Fibroblast of the aortic adventitia (primary cell): ENCODE data around the gene TNNT3. TPM values are rescaled to one million over a fixed set of nuclear protein-coding genes. Genes with fewer than 3 reads are reported as not detected.

Experiments
- DNase-seq: peaks from one replicate; pipeline ENCODE4 v3.0.0-alpha.2; 2010; ENCODE audit warnings: low read depth
- H3K4me3 ChIP-seq: 2 replicates; pipeline ENCODE4 v1.5.1; 2011; ENCODE audit warnings: low read depth, mild to moderate bottlenecking, control low read depth, low read length, moderate library complexity
- total RNA-seq: library from RNA; depleted of rRNA; stranded (reverse); fragments of >200 nt; gene quantifications from 2 replicates; pipeline ENCODE4 v1.2.3, GENCODE V29; 2012; ENCODE audit warnings: low replicate concordance
- TF ChIP-seq, protein P1 (sequence below): IDR thresholded peaks from 2 replicates; pipeline ENCODE4 v1.5.1; 2011; ENCODE audit warnings: mild to moderate bottlenecking, low read length, control low read depth, inconsistent platforms; ENCODE audit not compliant: insufficient read depth

Gene TNNT3
- total RNA-seq, 1 donor = 0.81 TPM

DNA sequence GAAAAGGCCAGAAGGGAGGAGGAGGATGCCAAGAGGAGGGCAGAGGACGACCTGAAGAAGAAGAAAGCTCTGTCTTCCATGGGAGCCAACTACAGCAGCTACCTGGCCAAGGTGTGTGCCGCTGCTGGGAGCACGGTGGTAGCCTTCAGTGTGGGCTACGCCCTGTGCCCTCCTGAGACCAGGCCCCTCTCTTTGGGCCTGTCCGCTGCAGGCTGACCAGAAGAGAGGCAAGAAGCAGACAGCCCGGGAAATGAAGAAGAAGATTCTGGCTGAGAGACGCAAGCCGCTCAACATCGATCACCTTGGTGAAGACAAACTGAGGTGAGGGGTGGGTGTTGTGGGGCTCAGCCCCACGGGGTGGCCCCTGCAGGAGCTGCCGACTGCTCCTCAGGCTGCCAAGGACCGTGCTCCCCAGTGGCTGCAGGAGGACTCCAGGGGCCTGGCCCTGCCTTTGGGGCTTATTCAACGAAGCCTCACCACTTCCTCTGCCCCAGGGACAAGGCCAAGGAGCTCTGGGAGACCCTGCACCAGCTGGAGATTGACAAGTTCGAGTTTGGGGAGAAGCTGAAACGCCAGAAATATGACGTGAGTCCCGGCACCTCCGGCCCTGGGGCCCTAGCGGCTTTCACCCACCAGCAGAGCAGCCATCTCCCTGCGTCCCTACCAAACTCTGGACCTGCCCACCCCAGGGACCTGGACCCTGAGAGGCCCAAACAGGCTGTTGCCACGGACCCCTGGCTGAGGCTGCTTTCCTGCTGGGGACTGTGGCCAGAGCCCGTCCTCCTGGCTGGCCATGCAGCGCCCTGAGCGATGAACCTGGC is 15.0 kb downstream of the TNNT3 start:
- TF ChIP-seq, protein P1, sequence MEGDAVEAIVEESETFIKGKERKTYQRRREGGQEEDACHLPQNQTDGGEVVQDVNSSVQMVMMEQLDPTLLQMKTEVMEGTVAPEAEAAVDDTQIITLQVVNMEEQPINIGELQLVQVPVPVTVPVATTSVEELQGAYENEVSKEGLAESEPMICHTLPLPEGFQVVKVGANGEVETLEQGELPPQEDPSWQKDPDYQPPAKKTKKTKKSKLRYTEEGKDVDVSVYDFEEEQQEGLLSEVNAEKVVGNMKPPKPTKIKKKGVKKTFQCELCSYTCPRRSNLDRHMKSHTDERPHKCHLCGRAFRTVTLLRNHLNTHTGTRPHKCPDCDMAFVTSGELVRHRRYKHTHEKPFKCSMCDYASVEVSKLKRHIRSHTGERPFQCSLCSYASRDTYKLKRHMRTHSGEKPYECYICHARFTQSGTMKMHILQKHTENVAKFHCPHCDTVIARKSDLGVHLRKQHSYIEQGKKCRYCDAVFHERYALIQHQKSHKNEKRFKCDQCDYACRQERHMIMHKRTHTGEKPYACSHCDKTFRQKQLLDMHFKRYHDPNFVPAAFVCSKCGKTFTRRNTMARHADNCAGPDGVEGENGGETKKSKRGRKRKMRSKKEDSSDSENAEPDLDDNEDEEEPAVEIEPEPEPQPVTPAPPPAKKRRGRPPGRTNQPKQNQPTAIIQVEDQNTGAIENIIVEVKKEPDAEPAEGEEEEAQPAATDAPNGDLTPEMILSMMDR = no peak
- DNase-seq = no peak
- H3K4me3 ChIP-seq = no peak overlapping the region

DNA sequence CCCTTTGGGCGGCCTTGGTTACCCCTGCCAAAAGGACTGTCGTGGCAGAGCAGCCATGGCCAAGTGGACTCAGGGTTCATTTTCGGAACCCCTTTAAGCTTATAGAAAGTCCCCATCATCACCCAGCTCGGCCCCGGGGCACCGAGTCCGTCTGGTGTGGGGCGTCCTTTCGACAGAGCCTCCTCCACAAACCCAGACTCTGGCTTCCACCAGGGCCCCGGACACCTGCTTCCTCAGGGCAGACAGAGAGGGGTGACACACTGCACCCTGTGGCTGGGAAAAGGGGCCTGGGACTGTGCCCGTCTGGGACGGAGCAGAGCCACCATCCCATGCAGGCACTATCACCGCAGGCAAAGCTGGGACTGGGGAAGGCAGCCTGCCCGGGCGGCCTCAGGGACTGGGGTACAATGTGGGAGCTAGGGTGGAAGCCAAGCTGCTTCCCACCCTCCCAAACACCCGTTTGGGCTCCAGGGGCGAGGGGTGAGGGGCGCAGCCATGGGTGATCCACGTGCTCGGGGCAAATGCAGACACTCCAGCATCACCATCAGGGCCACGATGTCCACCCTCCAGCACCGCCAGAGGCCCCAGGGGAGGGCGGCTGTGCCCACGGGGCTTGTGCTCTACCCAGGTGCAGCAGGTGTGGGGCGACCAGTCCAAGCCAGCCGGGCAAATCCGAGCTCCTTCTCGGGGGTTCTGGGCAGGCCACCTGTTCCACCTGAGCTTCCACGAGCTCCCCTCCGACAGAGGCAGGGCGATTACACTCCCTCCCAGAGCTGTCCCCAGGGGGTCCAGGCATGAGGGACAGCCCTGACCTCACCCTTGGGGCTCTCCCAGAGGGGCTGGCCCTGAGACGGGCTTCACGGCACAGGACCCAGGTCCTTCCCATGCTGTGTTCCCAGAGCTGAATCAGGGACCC is 15.9 kb downstream of the TNNT3 start:
- DNase-seq = no peak
- TF ChIP-seq, protein P1 = no peak
- H3K4me3 ChIP-seq = no peak overlapping the region

DNA sequence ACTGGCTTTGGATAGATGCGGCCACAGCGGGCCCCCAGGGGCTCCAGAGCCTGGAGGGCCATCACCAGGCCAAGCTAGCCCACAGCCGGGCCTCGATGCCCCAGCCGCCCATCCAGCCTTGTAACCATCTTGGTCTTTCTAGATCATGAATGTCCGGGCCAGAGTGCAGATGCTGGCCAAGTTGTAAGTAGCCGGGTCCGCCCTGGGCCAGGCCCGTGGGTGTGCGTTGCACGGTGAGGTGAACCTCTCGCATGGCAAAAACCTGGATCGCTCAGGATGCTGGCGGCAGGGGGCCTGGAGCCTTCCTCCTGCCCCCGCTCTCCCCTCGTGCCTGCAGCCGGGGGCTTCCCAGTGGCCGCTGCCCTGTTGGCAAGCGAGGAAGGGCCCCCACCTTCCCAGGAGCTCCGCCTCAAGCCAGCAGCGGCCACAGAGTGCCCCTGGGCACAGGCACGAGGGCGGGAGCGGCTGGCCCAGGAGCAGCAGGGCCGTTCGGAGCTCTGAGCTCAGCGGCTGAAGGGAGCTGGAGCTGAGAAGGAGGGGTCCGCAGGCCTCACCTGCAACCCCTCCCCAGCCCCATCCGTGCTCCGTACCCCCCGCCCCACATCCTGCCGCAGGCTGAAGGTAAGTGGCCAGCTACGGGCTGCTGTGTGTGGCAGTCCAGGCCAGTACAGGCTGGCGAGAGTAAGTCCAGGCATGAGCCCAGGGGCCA is 16.7 kb downstream of the TNNT3 start:
- no peak for DNase-seq
- H3K4me3 ChIP-seq = no peak overlapping the region
- TF ChIP-seq, protein P1 = no peak

DNA sequence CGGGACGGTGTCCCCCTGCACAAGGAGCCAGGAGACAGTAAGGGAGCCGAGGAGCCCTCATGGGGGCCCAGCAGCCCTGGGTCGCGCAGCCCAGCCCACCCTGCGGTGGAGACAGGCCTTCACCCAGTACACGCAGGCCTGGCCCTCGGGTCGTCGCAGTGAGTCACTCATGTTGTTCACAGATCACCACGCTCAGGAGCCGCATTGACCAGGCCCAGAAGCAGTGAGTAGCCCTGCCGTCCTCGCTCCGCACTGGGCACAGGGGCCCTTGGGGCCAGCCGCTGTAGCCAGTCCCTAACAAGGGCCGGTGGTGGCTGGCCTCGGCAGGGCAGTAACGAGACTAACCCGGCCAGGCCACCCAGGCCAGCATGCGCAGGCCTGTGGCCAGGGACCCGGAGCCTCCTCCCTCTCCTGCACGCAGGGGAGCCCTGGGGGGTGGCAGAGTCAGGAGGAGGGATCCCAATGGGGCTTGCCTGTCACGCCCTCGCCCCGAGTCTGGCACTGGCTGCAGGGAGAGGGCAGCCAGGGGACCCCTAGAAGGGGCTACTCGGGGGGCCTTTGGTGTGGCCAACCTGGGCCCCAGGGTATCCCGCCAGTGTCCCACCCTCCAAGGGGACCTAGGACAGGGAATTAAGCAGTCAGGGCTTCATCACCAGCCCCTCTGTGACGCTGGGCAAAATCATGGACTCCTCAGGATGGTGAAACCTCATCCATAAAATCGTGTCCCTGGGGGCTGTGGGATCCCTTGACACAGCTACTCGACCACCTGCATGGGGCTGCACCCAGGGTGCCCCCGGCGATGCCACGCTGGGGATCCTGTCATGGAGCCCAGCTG is 17.5 kb downstream of the TNNT3 start:
- no peak overlapping the region for H3K4me3 ChIP-seq
- TF ChIP-seq, protein P1 = no peak
- DNase-seq = no peak

DNA sequence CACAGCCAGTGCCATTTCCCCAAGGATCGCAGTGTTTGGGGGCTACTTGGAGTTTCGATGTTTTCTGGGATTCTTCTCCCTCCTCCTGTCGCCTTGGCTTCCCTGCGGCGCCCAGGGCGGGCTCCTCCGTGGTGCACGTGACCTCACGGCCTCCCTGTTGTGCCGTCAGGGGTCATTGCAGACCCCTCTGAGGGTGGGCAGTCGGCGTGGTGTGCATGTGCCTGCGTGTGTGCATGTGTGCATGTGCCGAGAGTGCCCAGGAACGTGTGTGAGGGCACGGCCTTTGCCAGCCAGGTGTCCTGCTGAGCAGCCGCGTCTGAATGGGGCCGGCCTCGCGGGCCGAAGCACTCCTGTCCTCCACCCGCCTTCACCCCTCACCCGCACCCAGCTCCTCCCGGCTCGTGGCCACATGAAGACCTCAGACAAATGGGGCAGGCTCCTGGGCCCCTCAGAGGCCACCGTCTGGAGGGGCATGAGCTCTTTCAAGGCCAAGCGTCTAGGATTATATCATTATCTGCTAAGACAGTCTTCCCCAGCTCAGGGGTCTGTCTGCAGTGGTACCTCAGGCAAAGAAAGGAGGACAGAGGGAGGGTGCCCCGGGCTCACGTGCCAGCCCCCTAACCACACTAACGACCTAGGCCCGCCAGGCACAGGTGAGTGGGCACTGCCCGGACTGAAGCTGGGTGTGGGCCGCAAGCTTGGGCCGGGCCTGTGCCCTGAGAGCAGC is 18.3 kb downstream of the TNNT3 start:
- TF ChIP-seq, protein P1 = no peak
- no peak overlapping the region for H3K4me3 ChIP-seq
- DNase-seq = no peak
